NT2/D1 (cell line): ENCODE data around the gene INF2.

ENCODE experiments used
- DNase-seq: peaks from one replicate; pipeline ENCODE4 v3.0.0-alpha.2; 2011; ENCODE audit warnings: low read depth, low spot score
- H3K27me3 ChIP-seq: 2 replicates; pipeline ENCODE4 v1.6.0; 2011; ENCODE audit warnings: mild to moderate bottlenecking; ENCODE audit not compliant: insufficient read length, insufficient read depth
- H3K36me3 ChIP-seq: 2 replicates; pipeline ENCODE4 v1.6.1; 2011; ENCODE audit warnings: mild to moderate bottlenecking, low read length, mixed read lengths; ENCODE audit not compliant: insufficient read depth, insufficient read length
- H3K4me1 ChIP-seq: 2 replicates; pipeline ENCODE4 v1.5.1; 2011; ENCODE audit not compliant: insufficient read depth, insufficient read length
- H3K4me3 ChIP-seq: 2 replicates; pipeline ENCODE4 v1.5.1; 2011; ENCODE audit warnings: low read depth; ENCODE audit not compliant: insufficient read length
- H3K9ac ChIP-seq: 2 replicates; pipeline ENCODE4 v1.6.0; 2011; ENCODE audit warnings: low read depth; ENCODE audit not compliant: insufficient read length
- H3K9me3 ChIP-seq: 2 replicates; pipeline ENCODE4 v1.5.1; 2011; ENCODE audit warnings: mild to moderate bottlenecking, low read length; ENCODE audit not compliant: insufficient read depth
- SUZ12 ChIP-seq: IDR thresholded peaks from 2 replicates; pipeline ENCODE4 v1.6.1; 2011; ENCODE audit not compliant: insufficient read length, insufficient read depth; ENCODE audit errors: extremely low read depth
- YY1 ChIP-seq: IDR thresholded peaks from 2 replicates; pipeline ENCODE4 v1.6.1; 2011; ENCODE audit not compliant: insufficient read length, insufficient read depth
- ZNF274 ChIP-seq: IDR thresholded peaks from 2 replicates; pipeline ENCODE4 v1.6.1; 2011; ENCODE audit warnings: mild to moderate bottlenecking, low read depth, low read length

INF2 gene

DNA sequence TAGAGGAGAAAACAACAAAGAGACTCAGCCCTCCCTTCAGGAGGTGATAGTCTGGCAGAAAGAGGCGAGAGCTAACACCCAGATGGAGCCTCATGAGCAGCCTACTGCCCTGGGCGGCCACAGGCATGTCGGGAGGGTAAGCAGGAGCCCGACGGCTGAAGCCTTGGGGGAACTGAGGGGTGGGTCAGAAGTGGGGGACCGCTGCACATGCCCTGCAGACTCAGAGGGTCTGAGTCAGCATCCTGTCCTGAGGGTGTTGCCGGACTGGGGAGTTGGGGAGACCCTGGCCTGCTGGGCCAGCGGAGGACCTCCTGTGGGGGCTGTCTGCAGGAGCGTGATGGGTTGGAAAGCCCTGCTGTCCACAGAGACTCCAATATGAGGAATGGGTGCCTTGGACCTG, 15.9 kb upstream of the INF2 start:
- no peak for TF ChIP-seq YY1
- TF ChIP-seq ZNF274: no peak
- no peak for TF ChIP-seq SUZ12
- no peak for DNase-seq
- no peak overlapping the region for H3K4me3 ChIP-seq
- H3K36me3 ChIP-seq: no peaks in the 10 kb centered on the region
- peaks cover 10% of the 10 kb centered on the region for H3K4me1 ChIP-seq
- no peak overlapping the region for H3K9ac ChIP-seq
- H3K9me3 ChIP-seq: no peaks in the 10 kb centered on the region
- no peaks in the 10 kb centered on the region for H3K27me3 ChIP-seq

DNA sequence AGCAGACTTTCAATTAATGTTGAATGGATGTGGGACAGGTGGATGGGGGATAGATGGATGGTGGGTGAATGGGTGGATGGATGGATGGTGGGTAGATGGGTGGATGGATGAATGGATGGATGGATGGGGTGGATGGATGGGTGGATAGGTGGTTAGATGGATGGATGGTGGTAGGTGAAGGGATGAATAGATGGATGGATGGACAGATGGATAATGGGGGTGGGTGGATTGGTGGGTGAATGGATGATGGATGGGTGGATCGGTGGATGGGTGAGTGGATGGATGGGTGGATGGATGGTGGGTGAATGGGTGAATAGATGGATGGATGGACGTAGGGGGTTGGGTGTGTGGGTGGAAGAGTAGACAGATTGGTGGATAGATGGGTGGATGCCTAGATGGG, 14.0 kb upstream of the INF2 start:
- Histone ChIP-seq H3K9me3 (no peaks in the 10 kb centered on the region), H3K36me3 (no peaks in the 10 kb centered on the region), H3K9ac (no peak overlapping the region), H3K27me3 (no peaks in the 10 kb centered on the region), H3K4me3 (no peak overlapping the region), H3K4me1 (peaks cover 29% of the 10 kb centered on the region)
- TF ChIP-seq ZNF274 (no peak), SUZ12 (no peak), YY1 (no peak)
- no peak for DNase-seq

GRCh38 chr14:104676130-104676693, 13.2 kb upstream of the INF2 start:
- Histone ChIP-seq H3K9ac (peak overlapping the region; percentile 95), H3K36me3 (no peaks in the 10 kb centered on the region), H3K4me1 (peaks cover 35% of the 10 kb centered on the region), H3K27me3 (no peaks in the 10 kb centered on the region), H3K9me3 (no peaks in the 10 kb centered on the region), H3K4me3 (no peak overlapping the region)
- TF ChIP-seq SUZ12: no peak
- TF ChIP-seq ZNF274: no peak
- no peak for TF ChIP-seq YY1
- no peak for DNase-seq

- H3K27me3 ChIP-seq: no peaks in the 10 kb centered on the region
- no peaks in the 10 kb centered on the region for H3K9me3 ChIP-seq
- peaks cover 35% of the 10 kb centered on the region for H3K4me1 ChIP-seq
- no peaks in the 10 kb centered on the region for H3K36me3 ChIP-seq
- TF ChIP-seq SUZ12 (no peak), ZNF274 (no peak), YY1 (no peak)
- DNase-seq: no peak
- peak overlapping the region; percentile 95 for H3K9ac ChIP-seq
- peak overlapping the region; percentile 51 for H3K4me3 ChIP-seq
Observed at GRCh38 chr14:104676694-104677511, 12.5 kb upstream of the INF2 start.

- Histone ChIP-seq H3K9me3 (no peaks in the 10 kb centered on the region), H3K4me3 (peak overlapping the region; percentile 51), H3K4me1 (peaks cover 38% of the 10 kb centered on the region), H3K27me3 (no peaks in the 10 kb centered on the region), H3K36me3 (no peaks in the 10 kb centered on the region), H3K9ac (peak overlapping the region; percentile 95)
- no peak for DNase-seq
- TF ChIP-seq YY1: peak; percentile 42
- no peak for TF ChIP-seq ZNF274
- TF ChIP-seq SUZ12: no peak
Observed at GRCh38 chr14:104677512-104678332, 11.7 kb upstream of the INF2 start.

DNA sequence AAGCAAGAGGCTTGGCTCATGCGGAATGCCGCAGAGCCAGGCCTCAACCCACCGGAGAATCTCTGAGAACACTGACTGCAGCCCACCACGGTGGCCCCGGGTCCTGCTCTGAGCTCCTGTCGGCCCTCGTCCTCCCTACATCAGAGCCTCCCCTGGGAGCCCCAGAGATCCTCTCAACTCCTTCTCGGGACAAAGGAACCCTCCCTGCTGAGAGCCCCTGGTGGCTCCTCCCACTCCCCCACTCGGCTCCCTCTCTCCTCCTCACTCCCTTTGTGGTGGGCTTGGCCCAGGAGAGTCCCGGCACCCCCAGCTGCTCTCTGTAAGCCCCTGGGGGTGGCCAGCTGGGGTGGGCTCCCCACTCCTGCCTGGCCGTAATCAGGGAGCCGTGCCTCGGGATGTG, 11.1 kb upstream of the INF2 start:
- Histone ChIP-seq H3K9ac (peak overlapping the region; percentile 95), H3K9me3 (no peaks in the 10 kb centered on the region), H3K4me1 (peaks cover 40% of the 10 kb centered on the region), H3K36me3 (no peaks in the 10 kb centered on the region), H3K27me3 (no peaks in the 10 kb centered on the region), H3K4me3 (peak overlapping the region; percentile 51)
- TF ChIP-seq ZNF274: no peak
- TF ChIP-seq YY1: no peak
- no peak for TF ChIP-seq SUZ12
- no peak for DNase-seq

- no peaks in the 10 kb centered on the region for H3K36me3 ChIP-seq
- H3K9me3 ChIP-seq: no peaks in the 10 kb centered on the region
- H3K9ac ChIP-seq: peak overlapping the region; percentile 95
- H3K4me3 ChIP-seq: no peak overlapping the region
- no peak for DNase-seq
- no peaks in the 10 kb centered on the region for H3K27me3 ChIP-seq
- peaks cover 37% of the 10 kb centered on the region for H3K4me1 ChIP-seq
- TF ChIP-seq ZNF274: no peak
Observed at GRCh38 chr14:104678901-104679705, 10.3 kb upstream of the INF2 start.
